Measurements from ENCODE around the gene GRXCR2. TPM values are rescaled to one million over a fixed set of nuclear protein-coding genes. Genes with fewer than 3 reads are reported as not detected.

The GRXCR2 gene
- not detected in 2 replicates for total RNA-seq

GRCh38 chr5:145872914-145873313 is at the start of gene GRXCR2:
Gene GRXCR2, minus strand, starts transcription at chr5:145873014. Its CDS starts 46 bp downstream, at chr5:145872968.

GRCh38 chr5:145834917-145835847 is 37.6 kb downstream of the GRXCR2 start, which contains the start of gene PRELID2:
Gene PRELID2, minus strand, starts transcription at chr5:145835342. Its CDS starts 91 bp downstream, at chr5:145835251.

Other genes with a start within 250 kb of the GRXCR2 start
- 7.9 and 12.2 TPM in 2 replicates for gene PRELID2, start 37.7 kb downstream of the GRXCR2 start, total RNA-seq
- 14.8 and 19.2 TPM in 2 replicates for gene SH3RF2, start 63.6 kb upstream of the GRXCR2 start, total RNA-seq
- gene PLAC8L1, start 232.6 kb upstream of the GRXCR2 start, total RNA-seq: not detected in 2 replicates